HEK293 (cell line): ENCODE results near the gene IST1.

Experiments used
- GLI4 ChIP-seq: fragments of 450-650 bp; formaldehyde crosslinking; IDR thresholded peaks from 2 replicates; pipeline ENCODE4 v1.5.1; 2016; ENCODE audit warnings: missing biosample characterization, missing genetic modification characterization
- KLF1 ChIP-seq: fragments of 450-650 bp; formaldehyde crosslinking; IDR thresholded peaks from 2 replicates; pipeline ENCODE4 v1.5.1; 2016; ENCODE audit warnings: missing biosample characterization, missing genetic modification characterization
- KLF8 ChIP-seq: fragments of 450-650 bp; formaldehyde crosslinking; IDR thresholded peaks from 2 replicates; pipeline ENCODE4 v1.5.1; 2016; ENCODE audit warnings: missing biosample characterization, missing genetic modification characterization
- OSR2 ChIP-seq: fragments of 450-650 bp; formaldehyde crosslinking; IDR thresholded peaks from 2 replicates; pipeline ENCODE4 v1.5.1; 2016; ENCODE audit warnings: missing biosample characterization, missing genetic modification characterization
- PRDM4 ChIP-seq: fragments of 450-650 bp; formaldehyde crosslinking; IDR thresholded peaks from 2 replicates; pipeline ENCODE4 v1.5.1; 2017; ENCODE audit warnings: missing biosample characterization, missing genetic modification characterization
- SP3 ChIP-seq: fragments of 450-650 bp; formaldehyde crosslinking; IDR thresholded peaks from 2 replicates; pipeline ENCODE4 v1.5.1; 2016; ENCODE audit warnings: missing biosample characterization, missing genetic modification characterization
- ZBTB17 ChIP-seq: fragments of 450-650 bp; formaldehyde crosslinking; IDR thresholded peaks from 2 replicates; pipeline ENCODE4 v1.5.1; 2016; ENCODE audit warnings: missing biosample characterization, missing genetic modification characterization
- ZEB2 ChIP-seq: fragments of 450-650 bp; formaldehyde crosslinking; IDR thresholded peaks from 2 replicates; pipeline ENCODE4 v1.5.1; 2016; ENCODE audit warnings: missing biosample characterization, missing genetic modification characterization
- ZFHX2 ChIP-seq: fragments of 450-650 bp; formaldehyde crosslinking; conservative IDR thresholded peaks from 2 replicates; pipeline ENCODE4 v1.5.1; 2016; ENCODE audit warnings: missing biosample characterization, missing genetic modification characterization
- ZFP69B ChIP-seq: fragments of 450-650 bp; formaldehyde crosslinking; IDR thresholded peaks from 2 replicates; pipeline ENCODE4 v1.5.1; 2016; ENCODE audit warnings: missing biosample characterization, missing genetic modification characterization
- ZNF10 ChIP-seq: fragments of 450-650 bp; formaldehyde crosslinking; IDR thresholded peaks from 2 replicates; pipeline ENCODE4 v1.5.1; 2017; ENCODE audit warnings: missing biosample characterization, missing genetic modification characterization
- ZNF146 ChIP-seq: fragments of 450-650 bp; formaldehyde crosslinking; IDR thresholded peaks from 2 replicates; pipeline ENCODE4 v1.5.1; 2016; ENCODE audit warnings: missing biosample characterization, missing genetic modification characterization
- ZNF202 ChIP-seq: fragments of 450-650 bp; formaldehyde crosslinking; IDR thresholded peaks from 2 replicates; pipeline ENCODE4 v1.5.1; 2016; ENCODE audit warnings: missing biosample characterization, missing genetic modification characterization, borderline replicate concordance
- ZNF214 ChIP-seq: fragments of 450-650 bp; formaldehyde crosslinking; IDR thresholded peaks from 2 replicates; pipeline ENCODE4 v1.5.1; 2017; ENCODE audit warnings: missing biosample characterization, mild to moderate bottlenecking, missing genetic modification characterization, borderline replicate concordance
- ZNF24 ChIP-seq: fragments of 450-650 bp; formaldehyde crosslinking; IDR thresholded peaks from 2 replicates; pipeline ENCODE4 v1.5.1; 2016; ENCODE audit warnings: missing biosample characterization, missing genetic modification characterization
- ZNF26 ChIP-seq: fragments of 450-650 bp; formaldehyde crosslinking; IDR thresholded peaks from 2 replicates; pipeline ENCODE4 v1.5.1; 2016; ENCODE audit warnings: missing biosample characterization, missing genetic modification characterization
- ZNF292 ChIP-seq: fragments of 450-650 bp; formaldehyde crosslinking; IDR thresholded peaks from 2 replicates; pipeline ENCODE4 v1.5.1; 2016; ENCODE audit warnings: low read depth, missing biosample characterization, missing genetic modification characterization, borderline replicate concordance
- ZNF302 ChIP-seq: fragments of 450-650 bp; formaldehyde crosslinking; IDR thresholded peaks from 2 replicates; pipeline ENCODE4 v1.5.1; 2016; ENCODE audit warnings: missing biosample characterization, missing genetic modification characterization, low read depth
- ZNF341 ChIP-seq: fragments of 450-650 bp; formaldehyde crosslinking; IDR thresholded peaks from 2 replicates; pipeline ENCODE4; 2016; ENCODE audit warnings: low read depth, missing biosample characterization, missing genetic modification characterization
- ZNF423 ChIP-seq: fragments of 450-650 bp; formaldehyde crosslinking; IDR thresholded peaks from 2 replicates; pipeline ENCODE4 v1.5.1; 2016; ENCODE audit warnings: missing biosample characterization, missing genetic modification characterization
- ZNF501 ChIP-seq: fragments of 450-650 bp; formaldehyde crosslinking; IDR thresholded peaks from 2 replicates; pipeline ENCODE4 v1.5.1; 2016; ENCODE audit warnings: missing biosample characterization, missing genetic modification characterization
- ZNF513 ChIP-seq: fragments of 450-650 bp; IDR thresholded peaks from 2 replicates; pipeline ENCODE4 v1.5.1; 2018; ENCODE audit warnings: missing biosample characterization, missing genetic modification characterization
- ZNF558 ChIP-seq: fragments of 450-650 bp; formaldehyde crosslinking; IDR thresholded peaks from 2 replicates; pipeline ENCODE4 v1.5.1; 2016; ENCODE audit warnings: missing biosample characterization, missing genetic modification characterization
- ZNF571 ChIP-seq: fragments of 450-650 bp; formaldehyde crosslinking; IDR thresholded peaks from 2 replicates; pipeline ENCODE4 v1.5.0; 2017; ENCODE audit warnings: missing biosample characterization, missing genetic modification characterization
- ZNF623 ChIP-seq: fragments of 450-650 bp; formaldehyde crosslinking; IDR thresholded peaks from 2 replicates; pipeline ENCODE4 v1.5.1; 2016; ENCODE audit warnings: missing biosample characterization, missing genetic modification characterization
- ZNF660 ChIP-seq: fragments of 450-650 bp; IDR thresholded peaks from 2 replicates; pipeline ENCODE4 v1.5.1; 2018; ENCODE audit warnings: missing biosample characterization, mild to moderate bottlenecking, missing genetic modification characterization
- ZNF664 ChIP-seq: fragments of 450-650 bp; formaldehyde crosslinking; IDR thresholded peaks from 2 replicates; pipeline ENCODE4 v1.5.1; 2016; ENCODE audit warnings: missing biosample characterization, missing genetic modification characterization
- ZNF701 ChIP-seq: fragments of 450-650 bp; formaldehyde crosslinking; IDR thresholded peaks from 2 replicates; pipeline ENCODE4 v1.5.1; 2016; ENCODE audit warnings: missing biosample characterization, missing genetic modification characterization
- ZNF777 ChIP-seq: fragments of 450-650 bp; formaldehyde crosslinking; IDR thresholded peaks from 2 replicates; pipeline ENCODE4 v1.5.1; 2017; ENCODE audit warnings: missing biosample characterization, missing genetic modification characterization, borderline replicate concordance
- ZNF837 ChIP-seq: fragments of 450-650 bp; formaldehyde crosslinking; IDR thresholded peaks from 2 replicates; pipeline ENCODE4 v1.5.1; 2016; ENCODE audit warnings: missing biosample characterization, missing genetic modification characterization
- ZNF843 ChIP-seq: fragments of 450-650 bp; formaldehyde crosslinking; IDR thresholded peaks from 2 replicates; pipeline ENCODE4 v1.5.1; 2016; ENCODE audit warnings: missing biosample characterization, missing genetic modification characterization
- TF ChIP-seq, protein P1 (sequence below): fragments of 450-650 bp; formaldehyde crosslinking; IDR thresholded peaks from 2 replicates; pipeline ENCODE4 v1.5.1; 2016; ENCODE audit warnings: missing biosample characterization, missing genetic modification characterization
- TF ChIP-seq, protein P2 (sequence below): fragments of 450-650 bp; formaldehyde crosslinking; conservative IDR thresholded peaks from 2 replicates; pipeline ENCODE4 v1.5.1; 2016; ENCODE audit warnings: low read depth, missing biosample characterization, missing genetic modification characterization

Gene IST1

DNA sequence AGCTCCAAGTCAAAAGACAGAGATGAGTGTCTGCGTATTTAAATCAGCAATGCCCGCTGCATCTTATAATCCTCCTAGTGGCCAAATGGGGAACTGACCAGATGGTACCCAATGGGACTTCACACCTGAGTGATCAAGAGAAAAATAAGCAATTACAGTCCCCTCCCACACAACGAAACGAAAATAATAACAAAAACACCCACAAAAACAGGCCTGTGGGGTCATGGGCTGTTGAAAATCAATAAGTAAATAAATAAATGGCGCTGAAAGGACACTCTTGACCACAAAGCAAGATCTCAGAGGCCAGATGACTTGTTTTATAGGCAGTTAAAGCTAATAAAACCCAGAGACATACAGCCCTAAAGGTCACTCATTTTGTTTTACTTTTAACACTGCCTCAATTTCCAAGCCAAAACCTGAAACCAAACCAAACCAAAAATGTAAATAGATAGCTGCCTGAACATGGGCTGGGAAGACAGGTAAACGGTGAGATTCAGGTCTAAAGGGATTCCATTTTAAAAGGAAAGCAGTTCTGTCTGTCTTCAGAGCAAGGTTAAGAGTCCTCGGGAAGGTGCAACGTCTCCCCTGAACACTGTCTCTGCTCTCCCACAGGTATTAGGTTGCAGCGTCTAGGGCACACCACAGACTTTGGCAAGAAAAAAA, 12.7 kb upstream of the IST1 start (continued):
- TF ChIP-seq PRDM4 (tag by site-specific recombination) (no peak), ZNF26 (tag by site-specific recombination) (no peak), ZNF292 (no peak), ZNF701 (tag by site-specific recombination) (no peak), ZNF146 (tag by site-specific recombination) (no peak), ZNF558 (no peak), ZNF24 (tag by site-specific recombination) (no peak), ZNF513 (tag by site-specific recombination) (no peak), ZNF837 (tag by site-specific recombination) (no peak), ZNF202 (no peak), ZNF302 (tag by site-specific recombination) (no peak), ZNF423 (tag by site-specific recombination) (no peak), ZNF660 (tag by site-specific recombination) (0 out of 2 replicates have a peak, but pooled peaks have one; percentile 32), GLI4 (no peak), ZEB2 (tag by site-specific recombination) (peak; percentile 60; the same call in 1 of the 2 replicates), OSR2 (tag by site-specific recombination) (no peak), ZBTB17 (tag by site-specific recombination) (no peak), ZNF10 (tag by site-specific recombination) (0 out of 2 replicates have a peak, but pooled peaks have one; percentile 10), ZNF501 (no peak), KLF1 (no peak), ZNF341 (tag by site-specific recombination) (no peak), ZNF623 (no peak), ZNF664 (tag by site-specific recombination) (peak; percentile 75; the same call in 1 of the 2 replicates), ZNF571 (tag by site-specific recombination) (no peak), ZNF777 (no peak), ZNF214 (tag by site-specific recombination) (no peak), SP3 (no peak), ZFP69B (tag by site-specific recombination) (0 out of 2 replicates have a peak, but pooled peaks have one; percentile 39), ZFHX2 (tag by site-specific recombination) (peak; percentile 86), KLF8 (tag by site-specific recombination) (no peak), ZNF843 (peak; percentile 71)
- TF ChIP-seq, protein P1, sequence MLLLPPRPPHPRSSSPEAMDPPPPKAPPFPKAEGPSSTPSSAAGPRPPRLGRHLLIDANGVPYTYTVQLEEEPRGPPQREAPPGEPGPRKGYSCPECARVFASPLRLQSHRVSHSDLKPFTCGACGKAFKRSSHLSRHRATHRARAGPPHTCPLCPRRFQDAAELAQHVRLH, result peak; percentile 12; the same call in 1 of the 2 replicates
- TF ChIP-seq, protein P2, sequence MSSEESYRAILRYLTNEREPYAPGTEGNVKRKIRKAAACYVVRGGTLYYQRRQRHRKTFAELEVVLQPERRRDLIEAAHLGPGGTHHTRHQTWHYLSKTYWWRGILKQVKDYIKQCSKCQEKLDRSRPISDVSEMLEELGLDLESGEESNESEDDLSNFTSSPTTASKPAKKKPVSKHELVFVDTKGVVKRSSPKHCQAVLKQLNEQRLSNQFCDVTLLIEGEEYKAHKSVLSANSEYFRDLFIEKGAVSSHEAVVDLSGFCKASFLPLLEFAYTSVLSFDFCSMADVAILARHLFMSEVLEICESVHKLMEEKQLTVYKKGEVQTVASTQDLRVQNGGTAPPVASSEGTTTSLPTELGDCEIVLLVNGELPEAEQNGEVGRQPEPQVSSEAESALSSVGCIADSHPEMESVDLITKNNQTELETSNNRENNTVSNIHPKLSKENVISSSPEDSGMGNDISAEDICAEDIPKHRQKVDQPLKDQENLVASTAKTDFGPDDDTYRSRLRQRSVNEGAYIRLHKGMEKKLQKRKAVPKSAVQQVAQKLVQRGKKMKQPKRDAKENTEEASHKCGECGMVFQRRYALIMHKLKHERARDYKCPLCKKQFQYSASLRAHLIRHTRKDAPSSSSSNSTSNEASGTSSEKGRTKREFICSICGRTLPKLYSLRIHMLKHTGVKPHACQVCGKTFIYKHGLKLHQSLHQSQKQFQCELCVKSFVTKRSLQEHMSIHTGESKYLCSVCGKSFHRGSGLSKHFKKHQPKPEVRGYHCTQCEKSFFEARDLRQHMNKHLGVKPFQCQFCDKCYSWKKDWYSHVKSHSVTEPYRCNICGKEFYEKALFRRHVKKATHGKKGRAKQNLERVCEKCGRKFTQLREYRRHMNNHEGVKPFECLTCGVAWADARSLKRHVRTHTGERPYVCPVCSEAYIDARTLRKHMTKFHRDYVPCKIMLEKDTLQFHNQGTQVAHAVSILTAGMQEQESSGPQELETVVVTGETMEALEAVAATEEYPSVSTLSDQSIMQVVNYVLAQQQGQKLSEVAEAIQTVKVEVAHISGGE, result 0 out of 2 replicates have a peak, but pooled peaks have one; percentile 22
